Measurements from ENCODE around the gene MCUB.

- TF ChIP-seq CHD2 (IDR thresholded peaks at IDR 0.05; ENCODE audit: low read length, partially characterized antibody) (no peak), MYC (IDR thresholded peaks at IDR 0.05; ENCODE audit: borderline replicate concordance, low read length) (no peak), POLR2A (IDR thresholded peaks at IDR 0.05; ENCODE audit: low read length) (no peak), CEBPB (IDR thresholded peaks at IDR 0.05) (no peak), PHF8 (IDR thresholded peaks at IDR 0.05; ENCODE audit: borderline replicate concordance, low read depth) (no peak), ESRRA (IDR thresholded peaks at IDR 0.05; ENCODE audit: borderline replicate concordance, low read length) (no peak), CTCF (IDR thresholded peaks at IDR 0.05) (no peak), EP300 (IDR thresholded peaks at IDR 0.05) (no peak), BHLHE40 (IDR thresholded peaks at IDR 0.05; ENCODE audit: low read depth, low read length) (no peak), JUNB (IDR thresholded peaks at IDR 0.05) (no peak)
Measured at GRCh38 chr4:109657854-109658418, 97.9 kb downstream of the MCUB start.

Data from A549 (cell line).